Measurements from ENCODE around the gene OR13J1. TPM values are rescaled to one million over a fixed set of nuclear protein-coding genes. Genes with fewer than 3 reads are reported as not detected.
A peak's percentile ranks its signal among the peaks of the same experiment; 100 is the strongest.

OR13J1 gene
- polyA plus RNA-seq, 4 donors = 0.19 TPM; not detected in 3

DNA sequence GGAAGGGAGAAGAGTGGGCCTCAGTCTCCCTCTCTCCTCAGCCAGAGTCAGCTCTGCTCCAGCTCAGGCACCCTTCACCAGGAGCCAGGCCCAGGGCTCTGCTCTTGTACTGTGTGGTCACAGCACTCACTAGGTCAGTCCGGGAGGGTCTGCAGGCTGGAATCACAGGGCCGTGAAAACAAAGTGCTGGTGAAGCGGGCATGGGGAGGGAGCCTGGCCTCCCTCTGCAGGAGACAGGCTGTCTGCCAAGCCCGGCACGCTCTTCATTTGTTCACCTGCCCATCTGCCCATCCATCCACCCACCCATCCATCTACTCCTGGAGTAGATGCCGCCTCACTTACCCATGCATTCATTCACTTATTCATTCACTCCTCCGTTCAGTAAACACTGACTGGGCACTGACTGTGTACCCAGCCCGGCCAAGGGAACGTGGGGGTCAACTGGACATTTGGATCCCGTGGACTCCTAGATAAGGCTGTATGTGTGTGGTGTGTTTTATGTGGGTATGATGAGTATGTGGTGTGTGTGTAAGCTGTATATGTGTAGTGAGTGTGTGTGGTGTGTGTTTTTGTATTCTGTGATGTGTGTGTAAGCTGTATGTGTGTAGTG lies 42.7 kb upstream of the OR13J1 start:
- FAIRE-seq = no peak
- 79 to 86% (median 84%) methylated on average over 10 of the region's 10 CpGs for WGBS, 3 donors
- H3K9me3 ChIP-seq (ENCODE audit: control insufficient read depth in 2 of 2, insufficient read depth in 1 of 2, low read depth in 1 of 2, low read length in 1 of 2) = no peaks in the 10 kb centered on the region
- no peak overlapping the region for H3K27ac ChIP-seq (ENCODE audit: low read depth in 1 of 3, low read length in 2 of 3)
- H3K4me3 ChIP-seq (ENCODE audit: low read depth in 1 of 3, low read length in 3 of 3) = no peak overlapping the region
- no peak for DNase-seq
- H3K36me3 ChIP-seq (ENCODE audit: control insufficient read depth in 3 of 3, insufficient read depth in 2 of 3, low read depth in 1 of 3, low read length in 3 of 3) = no peaks in the 10 kb centered on the region
- peaks cover 21 to 63% (median 21%) of the 10 kb centered on the region in 3 donors for H3K4me1 ChIP-seq (ENCODE audit: control insufficient read depth in 3 of 3, insufficient read depth in 2 of 3, low read depth in 1 of 3, low read length in 2 of 3)
- H3K27me3 ChIP-seq (ENCODE audit: control insufficient read depth in 3 of 3, insufficient read depth in 3 of 3, low read length in 3 of 3) = no peaks in the 10 kb centered on the region

DNA sequence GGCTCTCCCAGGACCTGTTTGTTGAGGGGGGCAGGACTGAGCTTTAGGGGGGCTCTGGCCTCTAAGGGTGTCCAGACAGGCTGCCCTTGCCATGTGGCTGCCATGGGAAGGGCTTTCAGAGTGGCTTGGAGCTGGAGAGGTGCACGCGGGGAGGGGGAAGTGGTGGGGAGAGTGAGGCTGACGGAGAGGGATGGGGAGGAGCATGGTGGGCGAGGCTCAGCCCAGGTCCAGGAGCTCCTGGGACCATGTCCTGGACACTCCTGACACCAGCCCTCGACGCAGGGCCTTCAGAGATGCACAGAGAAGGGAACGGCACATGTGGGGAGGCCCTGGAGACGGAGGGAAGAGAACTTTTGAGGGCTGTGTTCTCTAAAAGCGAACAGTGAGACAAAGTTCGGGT lies 41.5 kb upstream of the OR13J1 start:
- 83 to 86% (median 84%) methylated on average over 10 of the region's 10 CpGs for WGBS, 3 donors
- FAIRE-seq = no peak
- peaks cover 26 to 64% (median 28%) of the 10 kb centered on the region in 3 donors for H3K4me1 ChIP-seq (ENCODE audit: control insufficient read depth in 3 of 3, insufficient read depth in 2 of 3, low read depth in 1 of 3, low read length in 2 of 3)
- H3K27me3 ChIP-seq (ENCODE audit: control insufficient read depth in 3 of 3, insufficient read depth in 3 of 3, low read length in 3 of 3) = no peaks in the 10 kb centered on the region
- H3K4me3 ChIP-seq (ENCODE audit: low read depth in 1 of 3, low read length in 3 of 3) = no peak overlapping the region
- peak overlapping the region in 1 of 3 donors; percentile 64 for H3K27ac ChIP-seq (ENCODE audit: low read depth in 1 of 3, low read length in 2 of 3)
- DNase-seq = no peak
- H3K9me3 ChIP-seq (ENCODE audit: control insufficient read depth in 2 of 2, insufficient read depth in 1 of 2, low read depth in 1 of 2, low read length in 1 of 2) = no peaks in the 10 kb centered on the region
- H3K36me3 ChIP-seq (ENCODE audit: control insufficient read depth in 3 of 3, insufficient read depth in 2 of 3, low read depth in 1 of 3, low read length in 3 of 3) = peaks cover 0 to 2% (median 0%) of the 10 kb centered on the region in 3 donors

DNA sequence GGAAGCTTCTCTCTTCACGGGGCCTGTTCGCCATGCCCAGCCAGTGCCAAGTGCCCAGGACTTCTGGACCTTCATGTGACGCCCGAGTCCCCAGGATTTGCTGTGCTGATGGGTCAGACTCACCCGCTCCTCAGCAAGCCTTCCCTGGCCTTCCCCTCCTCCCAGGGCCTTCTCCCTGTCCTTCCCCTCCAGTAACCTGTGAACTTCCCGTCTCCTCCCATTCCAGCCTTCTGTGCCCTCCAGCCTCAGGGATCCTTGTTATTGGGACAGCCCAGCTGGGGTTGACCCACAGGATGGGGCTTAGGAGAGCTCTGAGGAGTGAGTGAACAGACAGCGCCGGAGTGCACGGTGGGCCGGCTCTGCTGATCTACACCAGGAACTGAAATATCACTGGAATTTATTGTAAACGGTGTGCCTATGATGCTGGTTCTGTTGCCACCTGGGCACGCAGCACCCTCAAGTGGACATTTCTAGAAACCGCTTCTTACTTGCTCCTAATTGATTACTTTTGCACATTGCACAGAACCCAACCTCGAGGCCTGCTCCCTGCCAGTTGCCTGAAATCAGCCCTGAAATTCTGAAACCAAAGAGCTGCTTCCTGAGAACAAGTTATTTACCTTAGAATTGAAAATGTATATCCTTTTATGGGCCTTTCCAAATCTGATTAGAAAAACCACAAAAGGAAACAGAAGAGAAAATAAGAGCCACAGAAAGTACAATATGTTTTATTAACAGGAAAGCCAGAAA lies 40.6 kb upstream of the OR13J1 start:
- no peak for FAIRE-seq
- peak overlapping the region in 2 of 3 donors; percentile 97 for H3K27ac ChIP-seq (ENCODE audit: low read depth in 1 of 3, low read length in 2 of 3)
- H3K27me3 ChIP-seq (ENCODE audit: control insufficient read depth in 3 of 3, insufficient read depth in 3 of 3, low read length in 3 of 3) = no peaks in the 10 kb centered on the region
- peaks cover 23 to 64% (median 32%) of the 10 kb centered on the region in 3 donors for H3K4me1 ChIP-seq (ENCODE audit: control insufficient read depth in 3 of 3, insufficient read depth in 2 of 3, low read depth in 1 of 3, low read length in 2 of 3)
- peak; percentile 69 to 84 for DNase-seq
- no peaks in the 10 kb centered on the region for H3K9me3 ChIP-seq (ENCODE audit: control insufficient read depth in 2 of 2, insufficient read depth in 1 of 2, low read depth in 1 of 2, low read length in 1 of 2)
- WGBS, 3 donors = 39 to 49% (median 44%) methylated on average over 12 to 14 of the region's 14 CpGs
- H3K36me3 ChIP-seq (ENCODE audit: control insufficient read depth in 3 of 3, insufficient read depth in 2 of 3, low read depth in 1 of 3, low read length in 3 of 3) = peaks cover 0 to 2% (median 0%) of the 10 kb centered on the region in 3 donors
- no peak overlapping the region for H3K4me3 ChIP-seq (ENCODE audit: low read depth in 1 of 3, low read length in 3 of 3)

DNA sequence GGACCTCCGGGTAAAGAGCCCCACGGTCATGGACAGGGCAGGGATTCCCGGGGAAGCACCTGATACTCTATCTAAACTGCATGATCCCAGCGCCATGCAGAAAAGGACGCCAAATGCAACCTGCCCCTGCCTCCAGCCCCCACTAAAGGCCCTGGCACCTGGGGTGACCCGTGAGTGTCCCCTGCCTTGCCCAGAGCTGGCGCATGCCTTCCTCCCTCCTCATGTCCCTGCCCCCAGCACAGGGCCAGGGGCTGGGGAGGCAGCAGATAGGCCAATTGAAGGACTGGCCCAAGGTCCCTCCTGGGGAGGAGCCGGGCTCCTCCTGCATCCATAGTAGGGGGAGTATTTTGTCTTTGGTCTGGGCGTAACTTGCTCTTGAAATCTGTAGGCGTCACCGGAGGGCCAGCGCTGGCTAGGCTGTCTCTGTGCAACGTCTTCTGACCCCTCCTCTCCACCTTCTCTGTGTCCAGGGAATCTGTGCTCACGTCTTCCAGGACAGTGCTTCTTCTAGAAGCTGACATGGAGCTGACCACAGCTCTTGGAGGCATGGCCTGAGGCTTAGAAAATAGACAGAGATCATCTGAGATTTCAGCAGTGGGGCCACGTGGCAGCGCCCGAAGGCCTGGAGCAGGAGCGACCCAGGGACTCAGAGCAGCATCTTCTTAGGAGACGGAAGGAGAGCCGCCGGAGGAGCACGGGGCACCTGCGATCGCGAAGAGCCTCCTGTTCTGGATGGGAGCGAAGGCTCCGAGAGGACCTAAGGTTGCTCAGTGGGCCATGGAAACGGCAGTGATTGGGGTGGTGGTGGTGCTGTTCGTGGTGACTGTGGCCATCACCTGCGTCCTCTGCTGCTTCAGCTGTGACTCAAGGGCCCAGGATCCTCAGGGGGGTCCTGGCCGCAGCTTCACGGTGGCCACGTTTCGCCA lies 39.7 kb upstream of the OR13J1 start:
- no peaks in the 10 kb centered on the region for H3K9me3 ChIP-seq (ENCODE audit: control insufficient read depth in 2 of 2, insufficient read depth in 1 of 2, low read depth in 1 of 2, low read length in 1 of 2)
- WGBS, 3 donors = 87 to 92% (median 90%) methylated on average over 33 to 34 of the region's 34 CpGs
- FAIRE-seq (no peak), DNase-seq (no peak)
- H3K27me3 ChIP-seq (ENCODE audit: control insufficient read depth in 3 of 3, insufficient read depth in 3 of 3, low read length in 3 of 3) = no peaks in the 10 kb centered on the region
- peaks cover 23 to 64% (median 32%) of the 10 kb centered on the region in 3 donors for H3K4me1 ChIP-seq (ENCODE audit: control insufficient read depth in 3 of 3, insufficient read depth in 2 of 3, low read depth in 1 of 3, low read length in 2 of 3)
- peaks cover 0 to 2% (median 0%) of the 10 kb centered on the region in 3 donors for H3K36me3 ChIP-seq (ENCODE audit: control insufficient read depth in 3 of 3, insufficient read depth in 2 of 3, low read depth in 1 of 3, low read length in 3 of 3)
- H3K4me3 ChIP-seq (ENCODE audit: low read depth in 1 of 3, low read length in 3 of 3) = no peak overlapping the region
- H3K27ac ChIP-seq (ENCODE audit: low read depth in 1 of 3, low read length in 2 of 3) = peak overlapping the region in 2 of 3 donors; percentile 97

DNA sequence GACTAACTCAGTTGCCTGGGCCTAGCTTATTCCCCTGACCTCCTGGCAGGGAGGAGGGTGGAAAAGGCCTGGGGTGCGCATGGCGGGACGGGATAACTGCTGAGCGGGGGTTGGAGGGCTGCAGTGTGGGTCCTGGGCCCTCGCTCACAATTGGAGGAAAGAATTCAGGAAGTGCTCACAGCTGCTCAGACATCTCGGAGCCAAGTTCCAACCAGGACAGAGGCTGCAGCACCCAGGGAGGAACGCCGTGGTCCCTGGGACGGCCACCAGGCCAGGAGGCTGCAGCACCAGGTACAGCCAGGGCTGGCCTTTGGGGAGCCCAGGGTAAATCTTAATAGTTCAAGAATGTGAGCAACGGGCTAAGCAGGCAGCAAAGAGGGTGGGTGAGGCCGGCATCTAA lies 39.1 kb upstream of the OR13J1 start, which contains the start of gene SPAAR:
Gene SPAAR (plus strand): TSS at position 217 of the 400 bp plus-strand sequence. CDS start 974 bp downstream, outside the sequence.
- Histone ChIP-seq H3K27ac (ENCODE audit: low read depth in 1 of 3, low read length in 2 of 3) (peak within 1 kb of the TSS; percentile 85 to 97 (median 97)), H3K4me3 (ENCODE audit: low read depth in 1 of 3, low read length in 3 of 3) (no peak within 1 kb of the TSS), H3K36me3 (ENCODE audit: control insufficient read depth in 3 of 3, insufficient read depth in 2 of 3, low read depth in 1 of 3, low read length in 3 of 3) (peaks cover 0 to 2% (median 0%) of the 10 kb centered on the region in 3 donors), H3K27me3 (ENCODE audit: control insufficient read depth in 3 of 3, insufficient read depth in 3 of 3, low read length in 3 of 3) (no peaks in the 10 kb centered on the region), H3K9me3 (ENCODE audit: control insufficient read depth in 2 of 2, insufficient read depth in 1 of 2, low read depth in 1 of 2, low read length in 1 of 2) (no peaks in the 10 kb centered on the region), H3K4me1 (ENCODE audit: control insufficient read depth in 3 of 3, insufficient read depth in 2 of 3, low read depth in 1 of 3, low read length in 2 of 3) (peaks cover 23 to 62% (median 32%) of the 10 kb centered on the region in 3 donors)
- WGBS, 3 donors = 73 to 86% (median 81%) methylated on average over 10 to 11 of the region's 11 CpGs
- FAIRE-seq (no peak), DNase-seq (no peak)

DNA sequence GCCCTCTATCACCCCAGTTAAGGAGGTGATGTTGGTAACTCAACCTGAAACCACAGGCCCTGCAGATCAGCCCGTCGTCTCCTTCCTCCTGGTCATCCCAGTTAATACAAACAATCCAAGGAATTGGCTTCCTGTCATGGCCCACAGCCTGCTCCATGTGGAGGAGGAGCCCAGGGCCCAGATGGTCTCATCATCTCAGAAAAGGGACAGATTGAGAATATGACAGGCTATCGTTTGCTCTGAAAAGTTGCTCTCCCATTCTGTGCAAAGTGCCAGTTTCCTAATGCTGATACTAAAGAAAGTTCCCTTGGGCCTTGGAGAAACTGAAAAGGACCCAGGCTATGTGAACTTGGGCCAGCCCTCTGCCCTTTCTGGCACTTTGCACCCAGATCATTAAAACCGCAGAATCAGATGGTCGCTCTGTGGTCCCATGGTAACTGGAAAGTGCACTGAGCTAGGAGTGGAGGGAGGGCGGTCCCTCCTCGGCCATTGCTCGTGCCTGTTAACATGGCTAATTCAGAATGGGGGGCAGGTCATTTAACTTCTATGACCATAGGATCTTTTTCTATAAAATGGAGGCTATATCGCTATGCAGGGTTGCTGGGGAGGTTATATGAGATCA lies 38.4 kb upstream of the OR13J1 start:
- Histone ChIP-seq H3K27me3 (ENCODE audit: control insufficient read depth in 3 of 3, insufficient read depth in 3 of 3, low read length in 3 of 3) (no peaks in the 10 kb centered on the region), H3K4me3 (ENCODE audit: low read depth in 1 of 3, low read length in 3 of 3) (no peak overlapping the region), H3K27ac (ENCODE audit: low read depth in 1 of 3, low read length in 2 of 3) (peak overlapping the region; percentile 85 to 97 (median 97)), H3K9me3 (ENCODE audit: control insufficient read depth in 2 of 2, insufficient read depth in 1 of 2, low read depth in 1 of 2, low read length in 1 of 2) (no peaks in the 10 kb centered on the region), H3K4me1 (ENCODE audit: control insufficient read depth in 3 of 3, insufficient read depth in 2 of 3, low read depth in 1 of 3, low read length in 2 of 3) (peaks cover 23 to 59% (median 32%) of the 10 kb centered on the region in 3 donors), H3K36me3 (ENCODE audit: control insufficient read depth in 3 of 3, insufficient read depth in 2 of 3, low read depth in 1 of 3, low read length in 3 of 3) (peaks cover 0 to 2% (median 0%) of the 10 kb centered on the region in 3 donors)
- 54 to 69% (median 56%) methylated on average over 9 of the region's 9 CpGs for WGBS, 3 donors
- DNase-seq (peak; percentile 39 to 49), FAIRE-seq (no peak)

DNA sequence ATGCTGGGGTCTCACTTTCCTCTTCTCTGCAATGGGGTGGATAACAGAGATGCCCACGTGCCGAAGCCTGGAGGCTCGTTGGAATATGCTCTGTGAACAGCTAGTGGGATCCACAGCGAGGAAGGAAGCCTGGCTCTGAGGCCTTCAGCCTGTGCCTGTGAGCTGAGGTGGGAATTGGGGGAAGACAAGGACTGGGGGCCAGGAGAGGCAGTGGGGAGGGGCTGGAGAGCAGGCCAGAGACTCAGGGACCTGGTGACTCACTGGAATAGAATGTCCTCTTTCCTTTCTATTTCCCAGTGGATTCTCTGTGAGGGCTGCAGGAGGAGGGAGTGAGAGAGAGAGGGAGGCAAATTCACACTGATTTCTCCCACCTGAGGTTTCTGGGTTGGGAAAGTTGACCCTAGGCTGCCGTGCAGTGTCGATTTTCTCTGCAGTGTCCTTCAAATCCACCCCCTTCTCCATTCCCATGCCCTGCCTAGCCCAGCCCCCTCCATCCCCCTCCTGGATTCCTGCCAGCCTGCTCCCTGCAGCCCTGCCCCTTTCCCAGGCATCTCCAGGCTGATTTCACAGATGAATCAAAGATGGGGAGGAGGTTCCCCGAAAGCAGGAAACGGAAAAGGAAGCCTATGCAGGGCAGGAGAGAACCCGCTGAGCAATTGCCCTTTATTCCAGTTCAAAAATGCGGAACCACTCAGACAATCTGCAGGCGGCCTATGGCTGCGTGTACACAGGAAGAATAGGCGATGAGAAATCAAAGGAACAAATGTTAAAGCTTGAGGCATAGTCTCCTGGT lies 37.7 kb upstream of the OR13J1 start:
- Histone ChIP-seq H3K27ac (ENCODE audit: low read depth in 1 of 3, low read length in 2 of 3) (peak overlapping the region; percentile 85 to 97 (median 97)), H3K36me3 (ENCODE audit: control insufficient read depth in 3 of 3, insufficient read depth in 2 of 3, low read depth in 1 of 3, low read length in 3 of 3) (peaks cover 0 to 2% (median 0%) of the 10 kb centered on the region in 3 donors), H3K4me1 (ENCODE audit: control insufficient read depth in 3 of 3, insufficient read depth in 2 of 3, low read depth in 1 of 3, low read length in 2 of 3) (peaks cover 23 to 59% (median 32%) of the 10 kb centered on the region in 3 donors), H3K27me3 (ENCODE audit: control insufficient read depth in 3 of 3, insufficient read depth in 3 of 3, low read length in 3 of 3) (no peaks in the 10 kb centered on the region), H3K4me3 (ENCODE audit: low read depth in 1 of 3, low read length in 3 of 3) (no peak overlapping the region), H3K9me3 (ENCODE audit: control insufficient read depth in 2 of 2, insufficient read depth in 1 of 2, low read depth in 1 of 2, low read length in 1 of 2) (no peaks in the 10 kb centered on the region)
- 23 to 44% (median 26%) methylated on average over 13 of the region's 13 CpGs for WGBS, 3 donors
- FAIRE-seq = no peak
- peak; percentile 74 to 85 for DNase-seq

Data from small intestine (tissue), 7 donors.